Testis (tissue), 3 donors: Measurements from ENCODE around the gene MACROD1. TPM values are rescaled to one million over a fixed set of nuclear protein-coding genes. Genes with fewer than 3 reads are reported as not detected.

Experiments used
- DNase-seq: peaks from one replicate; pipeline ENCODE4 v3.0.0-alpha.2; 2019
- H3K27ac ChIP-seq, 2 donors: fragments of 200-600 bp; sonication (generic); one replicate each; pipeline ENCODE4 v1.5.1; 2019
- H3K27me3 ChIP-seq: fragments of 200-600 bp; sonication (generic); one replicate; pipeline ENCODE4 v1.5.1; 2019
- H3K36me3 ChIP-seq: fragments of 200-600 bp; sonication (generic); one replicate; pipeline ENCODE4 v1.5.1; 2017; ENCODE audit warnings: low read depth; ENCODE audit errors: missing control alignments
- H3K4me1 ChIP-seq: fragments of 200-600 bp; sonication (generic); one replicate; pipeline ENCODE4 v1.5.1; 2019
- H3K4me3 ChIP-seq, 2 donors: fragments of 200-600 bp; sonication (generic); one replicate each; pipeline ENCODE4 v1.5.1; 2017 to 2019
- H3K9me3 ChIP-seq: fragments of 200-600 bp; sonication (generic); one replicate; pipeline ENCODE4 v1.5.1; 2017
- CTCF ChIP-seq, 3 experiments: fragments of 450-650 bp in 2 of 3; fragments of 200-600 bp in 1 of 3; sonication (generic) in 1 of 3; IDR thresholded peaks; one replicate each; pipeline ENCODE4 v1.5.1; 2016 to 2019; ENCODE audit warnings: antibody characterized with exemption in 3 of 3, mild to moderate bottlenecking in 2 of 3, moderate library complexity in 1 of 3
- POLR2A ChIP-seq: fragments of 450-650 bp; IDR thresholded peaks from one replicate; pipeline ENCODE4 v1.6.1; 2017; ENCODE audit warnings: antibody characterized with exemption, mild to moderate bottlenecking, moderate library complexity
- WGBS, 2 donors: methylation state at CpG; one replicate each; pipeline ENCODE4 v1.1.5; 2018; 5-methylcytosine and 5-hydroxymethylcytosine counted together
- intact Hi-C: fragments of 100-400 bp; cut with DNase I; formaldehyde crosslinking; loops from one replicate; pipeline ENCODE4 v1.15.1; 2023; ENCODE audit warnings: low total_unique reads
- polyA plus RNA-seq: library from polyadenylated mRNA; stranded (reverse); fragments of 350-450 nt; fragmentation: Illumina TruSeq; extraction: RNeasy Lipid Tissue Mini Kit (QIAGEN cat#74804); gene quantifications from one replicate; pipeline ENCODE4 v1.2.3, GENCODE V29; 2014; ENCODE audit warnings: low read depth, low replicate concordance; ENCODE audit not compliant: insufficient read depth
- total RNA-seq, 2 donors: library from RNA; depleted of rRNA; stranded (reverse); fragments of >200 nt; gene quantifications; one replicate each; pipeline ENCODE4 v1.2.3, GENCODE V29; 2016

The MACROD1 gene
- total and polyA plus RNA-seq, 3 donors from 2014 or later, result 13.3 to 15.3 (median 14.1) TPM

GRCh38 chr11:64083398-64084080, 82.4 kb downstream of the MACROD1 start:
- H3K4me1 ChIP-seq, result peaks cover 12% of the 10 kb centered on the region
- H3K27me3 ChIP-seq, result no peaks in the 10 kb centered on the region
- no peak overlapping the region for H3K27ac ChIP-seq
- DNase-seq, result no peak
- TF ChIP-seq POLR2A (no peak), CTCF (IDR thresholded peaks at IDR 0.05) (no peak)
- no peaks in the 10 kb centered on the region for H3K36me3 ChIP-seq
- no peaks in the 10 kb centered on the region for H3K9me3 ChIP-seq
- intact Hi-C loops, result no loop called here
- WGBS, 2 donors, result 89 to 90% methylated on average over 19 to 28 of the region's 28 CpGs
- no peak overlapping the region for H3K4me3 ChIP-seq

DNA sequence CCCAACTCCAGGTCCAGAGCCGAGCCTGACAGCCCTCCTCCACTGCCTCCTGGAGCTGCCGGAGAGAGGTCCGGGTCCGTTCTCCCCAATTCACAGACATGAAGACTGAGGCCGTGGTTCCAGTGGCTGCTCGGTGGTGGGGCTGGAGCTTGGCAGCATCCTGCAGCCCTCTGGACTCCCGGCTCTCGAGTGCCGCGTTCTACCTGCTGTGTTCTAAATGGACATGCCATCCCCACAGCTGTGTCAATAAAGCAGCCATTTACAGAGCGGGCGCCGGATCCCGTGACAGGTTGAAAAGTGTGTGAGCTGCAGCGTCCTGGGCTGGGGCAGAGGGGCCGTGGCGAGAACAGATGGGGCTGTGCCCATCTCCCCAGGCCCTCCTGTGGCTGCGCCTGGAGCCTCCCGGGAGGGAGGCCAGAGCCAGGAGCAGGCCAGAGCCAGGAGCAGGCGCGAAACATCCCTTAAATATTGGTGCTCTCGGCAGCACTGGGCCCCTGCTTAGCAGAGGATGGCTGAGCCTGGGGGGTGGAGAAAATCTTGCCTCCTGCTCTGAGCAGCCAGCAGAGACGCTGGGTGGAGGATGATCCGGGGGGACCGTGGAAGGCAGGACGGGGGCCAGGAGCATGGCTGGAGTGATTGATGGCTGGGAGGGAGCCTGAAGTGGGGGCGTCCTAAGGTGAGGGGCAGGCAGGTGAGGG, 84.0 kb downstream of the MACROD1 start:
- H3K27me3 ChIP-seq, result no peaks in the 10 kb centered on the region
- TF ChIP-seq CTCF (IDR thresholded peaks at IDR 0.05), result no peak
- no peak for TF ChIP-seq POLR2A
- no peaks in the 10 kb centered on the region for H3K36me3 ChIP-seq
- intact Hi-C loops, result no loop called here
- H3K9me3 ChIP-seq, result no peaks in the 10 kb centered on the region
- no peak overlapping the region for H3K27ac ChIP-seq
- DNase-seq, result no peak
- H3K4me1 ChIP-seq, result peaks cover 15% of the 10 kb centered on the region
- no peak overlapping the region for H3K4me3 ChIP-seq
- 88 to 93% methylated on average over 18 to 27 of the region's 27 CpGs for WGBS, 2 donors

GRCh38 chr11:64080390-64080789, 85.5 kb downstream of the MACROD1 start:
- H3K4me3 ChIP-seq, result no peak overlapping the region
- H3K9me3 ChIP-seq, result no peaks in the 10 kb centered on the region
- intact Hi-C loops, result no loop called here
- DNase-seq, result no peak
- 90 to 93% methylated on average over 10 of the region's 10 CpGs for WGBS, 2 donors
- H3K27ac ChIP-seq, result no peak overlapping the region
- no peaks in the 10 kb centered on the region for H3K36me3 ChIP-seq
- H3K27me3 ChIP-seq, result no peaks in the 10 kb centered on the region
- TF ChIP-seq CTCF (IDR thresholded peaks at IDR 0.05) (no peak), POLR2A (no peak)
- peaks cover 7% of the 10 kb centered on the region for H3K4me1 ChIP-seq

DNA sequence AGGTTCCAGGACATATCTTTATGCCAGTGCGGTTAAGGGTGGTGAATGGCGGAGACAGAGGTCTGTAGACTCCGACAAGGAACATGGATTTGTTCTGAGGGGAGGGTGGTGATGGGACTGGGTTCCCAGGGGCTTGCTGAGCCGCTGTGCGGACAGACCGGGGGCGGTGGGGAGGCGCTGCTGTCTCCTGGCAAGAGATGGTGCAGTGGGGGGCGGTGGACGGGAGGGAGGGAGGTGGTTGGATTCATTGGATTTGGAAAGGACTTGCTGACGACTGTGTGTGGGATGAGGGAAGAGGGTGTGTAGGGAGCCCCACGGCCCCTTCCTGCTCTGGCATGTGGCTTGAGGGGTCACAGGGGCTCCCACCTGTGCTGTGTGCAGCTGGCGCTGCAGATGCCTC, 87.0 kb downstream of the MACROD1 start:
- H3K27me3 ChIP-seq, result no peaks in the 10 kb centered on the region
- H3K4me1 ChIP-seq, result peaks cover 7% of the 10 kb centered on the region
- H3K36me3 ChIP-seq, result no peaks in the 10 kb centered on the region
- intact Hi-C loops, result no loop called here
- TF ChIP-seq CTCF (IDR thresholded peaks at IDR 0.05), result no peak
- TF ChIP-seq POLR2A, result no peak
- H3K4me3 ChIP-seq, result no peak overlapping the region
- no peak for DNase-seq
- H3K27ac ChIP-seq, result no peak overlapping the region
- H3K9me3 ChIP-seq, result no peaks in the 10 kb centered on the region
- WGBS, 2 donors, result 55 to 61% methylated on average over 12 to 13 of the region's 13 CpGs
